ENCODE measurements around the gene SYK. TPM values are rescaled to one million over a fixed set of nuclear protein-coding genes. Genes with fewer than 3 reads are reported as not detected.

Gene SYK
- total RNA-seq, 1 experiment from 2014 or later = 0.28 TPM

DNA sequence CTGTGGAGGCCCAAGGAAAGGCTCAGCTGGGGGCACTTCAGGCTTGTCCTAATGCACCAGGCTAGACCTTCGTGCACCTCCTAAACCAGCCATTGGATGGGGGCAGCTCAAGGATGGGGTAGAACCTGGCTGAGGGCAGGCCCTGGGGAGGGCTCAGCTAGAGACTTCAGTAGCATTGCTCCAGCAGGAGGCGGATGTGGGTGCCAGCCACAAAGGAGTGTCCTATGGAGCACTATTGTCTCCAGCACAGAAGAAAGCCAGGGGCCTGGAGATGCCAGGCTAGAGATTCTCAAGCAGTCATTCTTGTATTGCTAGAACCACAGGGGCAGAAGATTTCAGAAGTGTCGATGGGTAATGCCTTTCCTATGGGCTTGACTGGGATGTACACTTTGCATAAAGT, 131.8 kb downstream of the SYK start:
- no peak for DNase-seq (ENCODE audit: low read depth, low spot score)
- intact Hi-C loops (cut with micrococcal nuclease; ENCODE audit: unreplicated experiment) = no loop called here
- Histone ChIP-seq H3K9me3 (ENCODE audit: control insufficient read depth, insufficient read depth, low read depth, low read length) (no peaks in the 10 kb centered on the region), H3K27me3 (ENCODE audit: control insufficient read depth, insufficient read depth, low read length) (no peaks in the 10 kb centered on the region), H3K4me1 (ENCODE audit: control insufficient read depth, insufficient read depth, low read length) (no peaks in the 10 kb centered on the region), H3K27ac (ENCODE audit: low read length) (no peak overlapping the region), H3K36me3 (ENCODE audit: control insufficient read depth, insufficient read depth, low read length) (no peaks in the 10 kb centered on the region), H3K4me3 (ENCODE audit: low read depth in 2 of 2, low read length in 2 of 2) (no peak overlapping the region)
- in situ Hi-C loops (cut with HindIII; ENCODE audit: low pct_unique_long_range_greater_than_20kb, low sequenced_read_pairs) = no loop called here
- POLR2A ChIA-PET = no interaction called here
- no TSS peak for BruUV-seq (replicated peaks)
- TF ChIP-seq SIN3A (IDR thresholded peaks at IDR 0.05; ENCODE audit: borderline replicate concordance, insufficient read depth, low read depth, low read length) = no peak
- TF ChIP-seq, protein P1, sequence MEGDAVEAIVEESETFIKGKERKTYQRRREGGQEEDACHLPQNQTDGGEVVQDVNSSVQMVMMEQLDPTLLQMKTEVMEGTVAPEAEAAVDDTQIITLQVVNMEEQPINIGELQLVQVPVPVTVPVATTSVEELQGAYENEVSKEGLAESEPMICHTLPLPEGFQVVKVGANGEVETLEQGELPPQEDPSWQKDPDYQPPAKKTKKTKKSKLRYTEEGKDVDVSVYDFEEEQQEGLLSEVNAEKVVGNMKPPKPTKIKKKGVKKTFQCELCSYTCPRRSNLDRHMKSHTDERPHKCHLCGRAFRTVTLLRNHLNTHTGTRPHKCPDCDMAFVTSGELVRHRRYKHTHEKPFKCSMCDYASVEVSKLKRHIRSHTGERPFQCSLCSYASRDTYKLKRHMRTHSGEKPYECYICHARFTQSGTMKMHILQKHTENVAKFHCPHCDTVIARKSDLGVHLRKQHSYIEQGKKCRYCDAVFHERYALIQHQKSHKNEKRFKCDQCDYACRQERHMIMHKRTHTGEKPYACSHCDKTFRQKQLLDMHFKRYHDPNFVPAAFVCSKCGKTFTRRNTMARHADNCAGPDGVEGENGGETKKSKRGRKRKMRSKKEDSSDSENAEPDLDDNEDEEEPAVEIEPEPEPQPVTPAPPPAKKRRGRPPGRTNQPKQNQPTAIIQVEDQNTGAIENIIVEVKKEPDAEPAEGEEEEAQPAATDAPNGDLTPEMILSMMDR (IDR thresholded peaks at IDR 0.05) = no peak
- TF ChIP-seq TCF7L2 (IDR thresholded peaks at IDR 0.05; ENCODE audit: low read depth, low read length) = no peak
- TF ChIP-seq, protein P2, sequence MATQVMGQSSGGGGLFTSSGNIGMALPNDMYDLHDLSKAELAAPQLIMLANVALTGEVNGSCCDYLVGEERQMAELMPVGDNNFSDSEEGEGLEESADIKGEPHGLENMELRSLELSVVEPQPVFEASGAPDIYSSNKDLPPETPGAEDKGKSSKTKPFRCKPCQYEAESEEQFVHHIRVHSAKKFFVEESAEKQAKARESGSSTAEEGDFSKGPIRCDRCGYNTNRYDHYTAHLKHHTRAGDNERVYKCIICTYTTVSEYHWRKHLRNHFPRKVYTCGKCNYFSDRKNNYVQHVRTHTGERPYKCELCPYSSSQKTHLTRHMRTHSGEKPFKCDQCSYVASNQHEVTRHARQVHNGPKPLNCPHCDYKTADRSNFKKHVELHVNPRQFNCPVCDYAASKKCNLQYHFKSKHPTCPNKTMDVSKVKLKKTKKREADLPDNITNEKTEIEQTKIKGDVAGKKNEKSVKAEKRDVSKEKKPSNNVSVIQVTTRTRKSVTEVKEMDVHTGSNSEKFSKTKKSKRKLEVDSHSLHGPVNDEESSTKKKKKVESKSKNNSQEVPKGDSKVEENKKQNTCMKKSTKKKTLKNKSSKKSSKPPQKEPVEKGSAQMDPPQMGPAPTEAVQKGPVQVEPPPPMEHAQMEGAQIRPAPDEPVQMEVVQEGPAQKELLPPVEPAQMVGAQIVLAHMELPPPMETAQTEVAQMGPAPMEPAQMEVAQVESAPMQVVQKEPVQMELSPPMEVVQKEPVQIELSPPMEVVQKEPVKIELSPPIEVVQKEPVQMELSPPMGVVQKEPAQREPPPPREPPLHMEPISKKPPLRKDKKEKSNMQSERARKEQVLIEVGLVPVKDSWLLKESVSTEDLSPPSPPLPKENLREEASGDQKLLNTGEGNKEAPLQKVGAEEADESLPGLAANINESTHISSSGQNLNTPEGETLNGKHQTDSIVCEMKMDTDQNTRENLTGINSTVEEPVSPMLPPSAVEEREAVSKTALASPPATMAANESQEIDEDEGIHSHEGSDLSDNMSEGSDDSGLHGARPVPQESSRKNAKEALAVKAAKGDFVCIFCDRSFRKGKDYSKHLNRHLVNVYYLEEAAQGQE (IDR thresholded peaks at IDR 0.05; ENCODE audit: insufficient read depth in 1 of 2, low read depth in 2 of 2, low read length in 1 of 2) = no peak
- TF ChIP-seq POLR2AphosphoS5 (IDR thresholded peaks at IDR 0.05; ENCODE audit: low read depth, low read length) = no peak
- ATAC-seq = no peak
- CTCF ChIA-PET = no interaction called here

DNA sequence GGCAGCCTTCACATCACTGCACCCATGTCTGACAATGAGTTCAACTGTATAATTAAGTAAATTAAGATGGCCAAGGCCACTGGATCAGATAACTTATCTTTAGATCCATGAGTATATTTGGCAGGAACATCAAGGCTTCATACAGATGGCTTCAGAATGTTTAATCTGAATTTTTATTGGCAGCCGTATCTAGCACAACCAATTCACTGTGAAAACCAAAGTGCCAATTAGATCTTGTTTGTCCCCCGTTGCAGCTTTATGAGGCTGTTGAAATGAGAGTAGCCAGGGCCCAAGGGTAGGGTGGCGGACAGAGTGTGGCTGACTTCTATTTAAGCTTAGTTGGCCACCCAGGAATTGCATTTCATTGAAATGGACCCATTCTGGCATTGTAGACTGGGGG, 137.7 kb downstream of the SYK start:
- Histone ChIP-seq H3K9me3 (ENCODE audit: control insufficient read depth, insufficient read depth, low read depth, low read length) (no peaks in the 10 kb centered on the region), H3K4me3 (ENCODE audit: low read depth in 2 of 2, low read length in 2 of 2) (no peak overlapping the region), H3K27me3 (ENCODE audit: control insufficient read depth, insufficient read depth, low read length) (no peaks in the 10 kb centered on the region), H3K36me3 (ENCODE audit: control insufficient read depth, insufficient read depth, low read length) (no peaks in the 10 kb centered on the region), H3K27ac (ENCODE audit: low read length) (no peak overlapping the region), H3K4me1 (ENCODE audit: control insufficient read depth, insufficient read depth, low read length) (no peaks in the 10 kb centered on the region)
- in situ Hi-C loops (cut with HindIII; ENCODE audit: low pct_unique_long_range_greater_than_20kb, low sequenced_read_pairs) = no loop called here
- no TSS peak for BruUV-seq (replicated peaks)
- POLR2A ChIA-PET = no interaction called here
- TF ChIP-seq, protein P1 (IDR thresholded peaks at IDR 0.05) = no peak
- TF ChIP-seq, protein P2 (IDR thresholded peaks at IDR 0.05; ENCODE audit: insufficient read depth in 1 of 2, low read depth in 2 of 2, low read length in 1 of 2) = no peak
- TF ChIP-seq TCF7L2 (IDR thresholded peaks at IDR 0.05; ENCODE audit: low read depth, low read length) = no peak
- TF ChIP-seq POLR2AphosphoS5 (IDR thresholded peaks at IDR 0.05; ENCODE audit: low read depth, low read length) = no peak
- no peak for TF ChIP-seq SIN3A (IDR thresholded peaks at IDR 0.05; ENCODE audit: borderline replicate concordance, insufficient read depth, low read depth, low read length)
- CTCF ChIA-PET = no interaction called here
- ATAC-seq (no peak), DNase-seq (ENCODE audit: low read depth, low spot score) (no peak)
- intact Hi-C loops (cut with micrococcal nuclease; ENCODE audit: unreplicated experiment) = no loop called here
